Cardiac muscle cell (in vitro differentiated cells and primary cell): ENCODE measurements around the gene RFFL. TPM values are rescaled to one million over a fixed set of nuclear protein-coding genes. Genes with fewer than 3 reads are reported as not detected.

ENCODE experiments used
- DNase-seq, 2 donors: peaks; one replicate each; pipeline versions ENCODE4 v3.0.0 to v3.0.0-alpha.2; 2010 to 2017; ENCODE audit warnings: low read depth in 1 of 2, low spot score in 1 of 2
- H3K27ac ChIP-seq: fragments of 200-600 bp; sonication (generic); 2 replicates; pipeline ENCODE4 v1.5.1; 2016
- H3K27me3 ChIP-seq: fragments of 200-600 bp; sonication (generic); 2 replicates; pipeline ENCODE4 v1.6.0; 2016; ENCODE audit warnings: control low read depth
- H3K36me3 ChIP-seq: fragments of 200-600 bp; sonication (generic); 2 replicates; pipeline ENCODE4 v1.5.1; 2016; ENCODE audit warnings: control low read depth
- H3K4me1 ChIP-seq: fragments of 200-600 bp; sonication (generic); 2 replicates; pipeline ENCODE4 v1.8.1; 2017; ENCODE audit warnings: low read depth, mild to moderate bottlenecking, mixed run types
- H3K4me3 ChIP-seq: fragments of 200-600 bp; sonication (generic); 2 replicates; pipeline ENCODE4 v1.5.1; 2016; ENCODE audit warnings: mild to moderate bottlenecking
- H3K9me3 ChIP-seq: fragments of 200-600 bp; sonication (generic); 2 replicates; pipeline ENCODE4 v1.5.1; 2017; ENCODE audit warnings: low read depth, mild to moderate bottlenecking, control low read depth
- CTCF ChIP-seq: IDR thresholded peaks from 2 replicates; pipeline ENCODE4 v1.5.1; 2012; ENCODE audit warnings: low read depth, mild to moderate bottlenecking, low read length
- polyA plus RNA-seq: library from polyadenylated mRNA; unstranded; fragments of >200 nt; fragmentation: Nextera tagmentation; extraction: Ambion mirVana; gene quantifications from 2 replicates; pipeline ENCODE4 v1.2.1, GENCODE V29; 2016
- total RNA-seq: library from RNA; depleted of rRNA; stranded (reverse); fragments of >200 nt; gene quantifications from 2 replicates; pipeline ENCODE4 v1.2.3, GENCODE V29; 2016

RFFL gene
- total and polyA plus RNA-seq, 2 experiments from 2014 or later: 4.9 to 22.3 TPM

GRCh38 chr17:35084987-35085386 lies 21.5 kb upstream of the RFFL start:
- peaks cover 8% of the 10 kb centered on the region for H3K4me1 ChIP-seq
- no peak overlapping the region for H3K4me3 ChIP-seq
- no peak for DNase-seq
- H3K27me3 ChIP-seq: no peaks in the 10 kb centered on the region
- no peaks in the 10 kb centered on the region for H3K36me3 ChIP-seq
- no peak for TF ChIP-seq CTCF
- H3K27ac ChIP-seq: no peak overlapping the region
- no peaks in the 10 kb centered on the region for H3K9me3 ChIP-seq

GRCh38 chr17:35083071-35083470 lies 19.6 kb upstream of the RFFL start:
- Histone ChIP-seq H3K4me3 (no peak overlapping the region), H3K9me3 (no peaks in the 10 kb centered on the region), H3K36me3 (no peaks in the 10 kb centered on the region), H3K4me1 (peaks cover 8% of the 10 kb centered on the region), H3K27me3 (no peaks in the 10 kb centered on the region), H3K27ac (no peak overlapping the region)
- TF ChIP-seq CTCF: no peak
- no peak for DNase-seq

GRCh38 chr17:35082073-35082657 lies 18.7 kb upstream of the RFFL start:
- Histone ChIP-seq H3K9me3 (no peaks in the 10 kb centered on the region), H3K4me3 (no peak overlapping the region), H3K36me3 (no peaks in the 10 kb centered on the region), H3K4me1 (peaks cover 4% of the 10 kb centered on the region), H3K27me3 (no peaks in the 10 kb centered on the region), H3K27ac (no peak overlapping the region)
- peak in 1 of 2 donors; percentile 74 for DNase-seq
- no peak for TF ChIP-seq CTCF

- Histone ChIP-seq H3K27ac (no peak overlapping the region), H3K4me1 (peaks cover 6% of the 10 kb centered on the region), H3K9me3 (no peaks in the 10 kb centered on the region), H3K36me3 (no peaks in the 10 kb centered on the region), H3K27me3 (no peaks in the 10 kb centered on the region), H3K4me3 (no peak overlapping the region)
- no peak for TF ChIP-seq CTCF
- DNase-seq: no peak
These were observed 18.1 kb upstream of the RFFL start for GRCh38 chr17:35081638-35082037.

- H3K9me3 ChIP-seq: no peaks in the 10 kb centered on the region
- H3K36me3 ChIP-seq: no peaks in the 10 kb centered on the region
- no peak for TF ChIP-seq CTCF
- H3K4me3 ChIP-seq: no peak overlapping the region
- H3K4me1 ChIP-seq: peaks cover 6% of the 10 kb centered on the region
- H3K27ac ChIP-seq: no peak overlapping the region
- no peaks in the 10 kb centered on the region for H3K27me3 ChIP-seq
- no peak for DNase-seq
These were observed 17.0 kb upstream of the RFFL start for GRCh38 chr17:35080536-35080935.
